Osteocyte (in vitro differentiated cells): ENCODE data around the gene PREX1. TPM values are rescaled to one million over a fixed set of nuclear protein-coding genes. Genes with fewer than 3 reads are reported as not detected.

Source experiments
- DNase-seq: peaks from one replicate; pipeline ENCODE4 v3.0.0; 2021; ENCODE audit warnings: mixed read lengths; ENCODE audit not compliant: unreplicated experiment; ENCODE audit errors: extremely low spot score
- H3K27ac Mint-ChIP-seq: one replicate; pipeline ENCODE4 v1.8.0; 2021; ENCODE audit warnings: mild to moderate bottlenecking, mixed read lengths; ENCODE audit not compliant: unreplicated experiment
- H3K27me3 Mint-ChIP-seq: one replicate; pipeline ENCODE4 v1.8.0; 2021; ENCODE audit warnings: mixed read lengths; ENCODE audit not compliant: unreplicated experiment
- H3K36me3 Mint-ChIP-seq: one replicate; pipeline ENCODE4 v1.8.0; 2021; ENCODE audit warnings: mixed read lengths; ENCODE audit not compliant: unreplicated experiment
- H3K4me1 Mint-ChIP-seq: one replicate; pipeline ENCODE4 v1.8.0; 2021; ENCODE audit warnings: mixed read lengths; ENCODE audit not compliant: unreplicated experiment
- H3K4me3 Mint-ChIP-seq: one replicate; pipeline ENCODE4 v1.8.0; 2021; ENCODE audit warnings: mild to moderate bottlenecking, moderate library complexity, mixed read lengths; ENCODE audit not compliant: unreplicated experiment
- H3K9me3 Mint-ChIP-seq: one replicate; pipeline ENCODE4 v1.8.0; 2021; ENCODE audit warnings: mixed read lengths; ENCODE audit not compliant: unreplicated experiment
- CTCF ChIP-seq: fragments of 200-600 bp; sonication (generic); IDR thresholded peaks from 2 replicates; pipeline ENCODE4 v1.5.0; 2021; ENCODE audit warnings: antibody characterized with exemption, mild to moderate bottlenecking, moderate library complexity
- total RNA-seq: library from RNA; stranded (reverse); gene quantifications from 2 replicates; pipeline ENCODE4 v1.2.1, GENCODE V29; 2021

PREX1 gene
- total RNA-seq, 1 donor from 2014 or later = 24.2 TPM

- no peak for DNase-seq
- H3K27me3 Mint-ChIP-seq = no peaks in the 10 kb centered on the region
- H3K36me3 Mint-ChIP-seq = peaks cover 5% of the 10 kb centered on the region
- H3K27ac Mint-ChIP-seq = no peak overlapping the region
- no peaks in the 10 kb centered on the region for H3K9me3 Mint-ChIP-seq
- H3K4me3 Mint-ChIP-seq = no peak overlapping the region
- no peak for TF ChIP-seq CTCF
- H3K4me1 Mint-ChIP-seq = no peaks in the 10 kb centered on the region
Observed at GRCh38 chr20:48818031-48818370, 9.8 kb downstream of the PREX1 start.

- H3K36me3 Mint-ChIP-seq = peaks cover 5% of the 10 kb centered on the region
Observed at GRCh38 chr20:48817367-48818030, 10.3 kb downstream of the PREX1 start.

GRCh38 chr20:48816282-48817205, 11.3 kb downstream of the PREX1 start:
- no peak overlapping the region for H3K4me3 Mint-ChIP-seq
- no peaks in the 10 kb centered on the region for H3K9me3 Mint-ChIP-seq
- TF ChIP-seq CTCF = no peak
- H3K27me3 Mint-ChIP-seq = no peaks in the 10 kb centered on the region
- no peaks in the 10 kb centered on the region for H3K4me1 Mint-ChIP-seq
- H3K36me3 Mint-ChIP-seq = peaks cover 5% of the 10 kb centered on the region
- no peak for DNase-seq
- H3K27ac Mint-ChIP-seq = no peak overlapping the region

More at GRCh38 chr20:48817367-48818030, 10.3 kb downstream of the PREX1 start:
- no peak for TF ChIP-seq CTCF
- no peak for DNase-seq
- no peak overlapping the region for H3K27ac Mint-ChIP-seq
- no peaks in the 10 kb centered on the region for H3K9me3 Mint-ChIP-seq
- no peaks in the 10 kb centered on the region for H3K4me1 Mint-ChIP-seq
- H3K4me3 Mint-ChIP-seq = no peak overlapping the region
- no peaks in the 10 kb centered on the region for H3K27me3 Mint-ChIP-seq

GRCh38 chr20:48815537-48815936, 12.3 kb downstream of the PREX1 start:
- DNase-seq = no peak
- H3K36me3 Mint-ChIP-seq = peaks cover 5% of the 10 kb centered on the region
- H3K27ac Mint-ChIP-seq = no peak overlapping the region
- no peaks in the 10 kb centered on the region for H3K4me1 Mint-ChIP-seq
- H3K27me3 Mint-ChIP-seq = no peaks in the 10 kb centered on the region
- no peak for TF ChIP-seq CTCF
- no peak overlapping the region for H3K4me3 Mint-ChIP-seq
- H3K9me3 Mint-ChIP-seq = no peaks in the 10 kb centered on the region

- H3K36me3 Mint-ChIP-seq = peaks cover 5% of the 10 kb centered on the region
- H3K4me3 Mint-ChIP-seq = no peak overlapping the region
- H3K4me1 Mint-ChIP-seq = no peaks in the 10 kb centered on the region
- H3K27me3 Mint-ChIP-seq = no peaks in the 10 kb centered on the region
- TF ChIP-seq CTCF = no peak
- H3K27ac Mint-ChIP-seq = no peak overlapping the region
- no peaks in the 10 kb centered on the region for H3K9me3 Mint-ChIP-seq
- DNase-seq = no peak
Observed at GRCh38 chr20:48814633-48815032, 13.2 kb downstream of the PREX1 start.
